ENCODE results near the gene CCDC27.

Gene CCDC27

GRCh38 chr1:3759796-3760195 is 7.5 kb downstream of the CCDC27 start:
- DNase-seq (ENCODE audit: low read depth): no peak

- no peak for DNase-seq (ENCODE audit: low read depth)
Measured at GRCh38 chr1:3761296-3762010, 9.2 kb downstream of the CCDC27 start.

- DNase-seq (ENCODE audit: low read depth): no peak
Measured at GRCh38 chr1:3762151-3762872, 10.1 kb downstream of the CCDC27 start.

- DNase-seq (ENCODE audit: low read depth): no peak
Measured at GRCh38 chr1:3762873-3763228, 10.6 kb downstream of the CCDC27 start.

GRCh38 chr1:3763351-3764125 is 11.3 kb downstream of the CCDC27 start:
- DNase-seq (ENCODE audit: low read depth): no peak

- no peak for DNase-seq (ENCODE audit: low read depth)
Measured at GRCh38 chr1:3767328-3767925, 15.2 kb downstream of the CCDC27 start.

GRCh38 chr1:3768811-3769390 is 16.7 kb downstream of the CCDC27 start:
- no peak for DNase-seq (ENCODE audit: low read depth)

- DNase-seq (ENCODE audit: low read depth): no peak
Measured at GRCh38 chr1:3770047-3770765, 18.0 kb downstream of the CCDC27 start.

GRCh38 chr1:3771108-3772026 is 19.1 kb downstream of the CCDC27 start:
- no peak for DNase-seq (ENCODE audit: low read depth)

GRCh38 chr1:3772027-3772714 is 19.9 kb downstream of the CCDC27 start:
- DNase-seq (ENCODE audit: low read depth): peak; percentile 74

GRCh38 chr1:3772715-3773571 is 20.7 kb downstream of the CCDC27 start, which contains the start of gene SMIM1:
TSS of gene SMIM1 (plus strand) at chr1:3772749. CDS start at chr1:3775374, 2,625 bp downstream.
- no peak for DNase-seq (ENCODE audit: low read depth)

GRCh38 chr1:3773572-3774275 is 21.5 kb downstream of the CCDC27 start:
- no peak for DNase-seq (ENCODE audit: low read depth)

GRCh38 chr1:3774276-3774945 is 22.2 kb downstream of the CCDC27 start:
- DNase-seq (ENCODE audit: low read depth): no peak

GRCh38 chr1:3774946-3775489 is 22.8 kb downstream of the CCDC27 start:
- DNase-seq (ENCODE audit: low read depth): no peak

- peak; percentile 38 for DNase-seq (ENCODE audit: low read depth)
Measured at GRCh38 chr1:3775490-3776230, 23.4 kb downstream of the CCDC27 start.

- no peak for DNase-seq (ENCODE audit: low read depth)
Measured at GRCh38 chr1:3776231-3776961, 24.1 kb downstream of the CCDC27 start.
